ENCODE measurements around the gene WAC. TPM values are rescaled to one million over a fixed set of nuclear protein-coding genes. Genes with fewer than 3 reads are reported as not detected.

WAC gene
- total RNA-seq, 4 donors from 2014 or later = 101 to 131 (median 118) TPM

- no peak overlapping the region for H3K4me3 ChIP-seq
- no peak for DNase-seq (ENCODE audit: low spot score in 2 of 2)
- 58 to 60% methylated on average over 3 of the region's 3 CpGs for WGBS, 2 donors
Measured at GRCh38 chr10:28503114-28503513, 29.8 kb upstream of the WAC start.

GRCh38 chr10:28505359-28505959 is 27.5 kb upstream of the WAC start:
- no peak overlapping the region for H3K27ac ChIP-seq
- 81 to 86% methylated on average over 4 of the region's 4 CpGs for WGBS, 2 donors
- TF ChIP-seq POLR2A (IDR thresholded peaks at IDR 0.05) = no peak
- no peak for TF ChIP-seq CTCF (IDR thresholded peaks at IDR 0.05)
- TF ChIP-seq EP300 (IDR thresholded peaks at IDR 0.05) = no peak
- no peaks in the 10 kb centered on the region for H3K4me1 ChIP-seq
- DNase-seq (ENCODE audit: low spot score in 2 of 2) = no peak
- no peaks in the 10 kb centered on the region for H3K27me3 ChIP-seq
- no peak overlapping the region for H3K4me3 ChIP-seq
- no peaks in the 10 kb centered on the region for H3K36me3 ChIP-seq
- H3K9me3 ChIP-seq = no peaks in the 10 kb centered on the region

More at GRCh38 chr10:28503114-28503513, 29.8 kb upstream of the WAC start:
- Histone ChIP-seq H3K27me3 (no peaks in the 10 kb centered on the region), H3K4me1 (no peaks in the 10 kb centered on the region), H3K36me3 (no peaks in the 10 kb centered on the region), H3K27ac (no peak overlapping the region), H3K9me3 (no peaks in the 10 kb centered on the region)
- TF ChIP-seq POLR2A (IDR thresholded peaks at IDR 0.05) = no peak
- TF ChIP-seq CTCF (IDR thresholded peaks at IDR 0.05) = no peak
- TF ChIP-seq EP300 (IDR thresholded peaks at IDR 0.05) = no peak

- Histone ChIP-seq H3K9me3 (no peaks in the 10 kb centered on the region), H3K36me3 (no peaks in the 10 kb centered on the region), H3K27ac (no peak overlapping the region), H3K4me1 (no peaks in the 10 kb centered on the region), H3K27me3 (no peaks in the 10 kb centered on the region), H3K4me3 (no peak overlapping the region)
- TF ChIP-seq CTCF (IDR thresholded peaks at IDR 0.05) (no peak), POLR2A (IDR thresholded peaks at IDR 0.05) (no peak), EP300 (IDR thresholded peaks at IDR 0.05) (no peak)
- no peak for DNase-seq (ENCODE audit: low spot score in 2 of 2)
- WGBS, 2 donors = 84 to 89% methylated on average over 7 of the region's 7 CpGs
Measured at GRCh38 chr10:28508304-28508925, 24.5 kb upstream of the WAC start.

GRCh38 chr10:28509286-28509685 is 23.6 kb upstream of the WAC start:
- H3K4me1 ChIP-seq = no peaks in the 10 kb centered on the region
- H3K27me3 ChIP-seq = no peaks in the 10 kb centered on the region
- no peak overlapping the region for H3K4me3 ChIP-seq
- H3K36me3 ChIP-seq = no peaks in the 10 kb centered on the region
- no peak for TF ChIP-seq CTCF (IDR thresholded peaks at IDR 0.05)
- no peak for TF ChIP-seq EP300 (IDR thresholded peaks at IDR 0.05)
- TF ChIP-seq POLR2A (IDR thresholded peaks at IDR 0.05) = no peak
- no peak overlapping the region for H3K27ac ChIP-seq
- H3K9me3 ChIP-seq = no peaks in the 10 kb centered on the region
- no peak for DNase-seq (ENCODE audit: low spot score in 2 of 2)
- WGBS, 2 donors = 80 to 84% methylated on average over 3 of the region's 3 CpGs

- no peak for DNase-seq (ENCODE audit: low spot score in 2 of 2)
- TF ChIP-seq POLR2A (IDR thresholded peaks at IDR 0.05) = no peak
- no peak for TF ChIP-seq CTCF (IDR thresholded peaks at IDR 0.05)
- Histone ChIP-seq H3K36me3 (no peaks in the 10 kb centered on the region), H3K27ac (no peak overlapping the region), H3K9me3 (peaks cover 0 to 26% (median 0%) of the 10 kb centered on the region in 4 donors), H3K27me3 (no peaks in the 10 kb centered on the region), H3K4me3 (no peak overlapping the region), H3K4me1 (no peaks in the 10 kb centered on the region)
- 60 to 62% methylated on average over 1 of the region's 1 CpG for WGBS, 2 donors
Measured at GRCh38 chr10:28514648-28515047, 18.3 kb upstream of the WAC start.
